SK-N-SH treated with all-trans-retinoic acid at 6 μM for 48 hours (cell line): Measurements from ENCODE around the gene PTPRG.

Experiments
- ATAC-seq: fragments of 200-7000 bp; cut with Tn5 transposase; 3 replicates; pipeline ENCODE4 v1.9.1; 2020; ENCODE audit warnings: mild to moderate bottlenecking, moderate library complexity
- ARNTL ChIP-seq: fragments of 450-650 bp; formaldehyde crosslinking; IDR thresholded peaks from 2 replicates; pipeline ENCODE4 v1.5.0; 2020; ENCODE audit warnings: low read depth, mild to moderate bottlenecking, moderate library complexity, borderline replicate concordance
- BACH2 ChIP-seq: fragments of 250-450 bp; sonication (Bioruptor Pico); IDR thresholded peaks from 2 replicates; pipeline ENCODE4 v1.9.0; 2021; ENCODE audit warnings: mild to moderate bottlenecking, borderline replicate concordance
- CREB5 ChIP-seq: fragments of 250-450 bp; sonication (Bioruptor Pico); IDR thresholded peaks from 2 replicates; pipeline ENCODE4 v1.5.1; 2020; ENCODE audit warnings: low read depth, mild to moderate bottlenecking, moderate library complexity
- CSRNP3 ChIP-seq: fragments of 250-450 bp; sonication (Bioruptor Pico); IDR thresholded peaks from 2 replicates; pipeline ENCODE4 v1.5.1; 2021; ENCODE audit warnings: mild to moderate bottlenecking, moderate library complexity
- ESRRG ChIP-seq: fragments of 250-450 bp; sonication (Bioruptor Pico); IDR thresholded peaks from 2 replicates; pipeline ENCODE4 v1.6.1; 2021; ENCODE audit warnings: mild to moderate bottlenecking
- GLIS3 ChIP-seq: fragments of 250-450 bp; sonication (Bioruptor Pico); IDR thresholded peaks from 2 replicates; pipeline ENCODE4 v1.5.0; 2020; ENCODE audit warnings: mild to moderate bottlenecking, moderate library complexity
- ISL1 ChIP-seq: fragments of 250-450 bp; sonication (Bioruptor Pico); IDR thresholded peaks from 2 replicates; pipeline ENCODE4 v2.1.2; 2022; ENCODE audit warnings: mild to moderate bottlenecking, moderate library complexity
- OSR1 ChIP-seq: fragments of 250-450 bp; sonication (Bioruptor Pico); IDR thresholded peaks from 2 replicates; pipeline ENCODE4 v1.8.0; 2022; ENCODE audit warnings: moderate library complexity, mild to moderate bottlenecking, inconsistent platforms
- PPARA ChIP-seq: fragments of 250-450 bp; sonication (Bioruptor Pico); IDR thresholded peaks from 2 replicates; pipeline ENCODE4 v1.5.0; 2020; ENCODE audit warnings: mild to moderate bottlenecking, borderline replicate concordance
- RARB ChIP-seq: fragments of 250-450 bp; sonication (Bioruptor Pico); IDR thresholded peaks from 2 replicates; pipeline ENCODE4 v1.8.0; 2021; ENCODE audit warnings: mild to moderate bottlenecking, moderate library complexity
- SNAI2 ChIP-seq: fragments of 250-450 bp; sonication (Bioruptor Pico); IDR thresholded peaks from 2 replicates; pipeline ENCODE4 v1.5.0; 2020; ENCODE audit warnings: mild to moderate bottlenecking, moderate library complexity
- TCF4 ChIP-seq: fragments of 250-450 bp; sonication (Bioruptor Pico); IDR thresholded peaks from 2 replicates; pipeline ENCODE4 v1.8.0; 2021; ENCODE audit warnings: mild to moderate bottlenecking, moderate library complexity, borderline replicate concordance
- TOX ChIP-seq: fragments of 250-450 bp; sonication (Bioruptor Pico); IDR thresholded peaks from 2 replicates; pipeline ENCODE4 v1.8.0; 2021; ENCODE audit warnings: mild to moderate bottlenecking, moderate library complexity, borderline replicate concordance
- ZC3H10 ChIP-seq: fragments of 250-450 bp; sonication (Bioruptor Pico); IDR thresholded peaks from 2 replicates; pipeline ENCODE4 v1.5.1; 2021; ENCODE audit warnings: mild to moderate bottlenecking, moderate library complexity
- ZFP3 ChIP-seq: fragments of 250-450 bp; sonication (Bioruptor Pico); IDR thresholded peaks from 2 replicates; pipeline ENCODE4 v1.5.0; 2020; ENCODE audit warnings: mild to moderate bottlenecking, moderate library complexity
- ZNF8 ChIP-seq: fragments of 450-650 bp; formaldehyde crosslinking; IDR thresholded peaks from 2 replicates; pipeline ENCODE4 v1.5.0; 2020; ENCODE audit warnings: mild to moderate bottlenecking, moderate library complexity
- TF ChIP-seq, protein P1 (sequence below): fragments of 250-450 bp; sonication (Bioruptor Pico); IDR thresholded peaks from 2 replicates; pipeline ENCODE4 v1.8.0; 2021; ENCODE audit warnings: low read depth, mild to moderate bottlenecking, moderate library complexity, borderline replicate concordance
- TF ChIP-seq, protein P2 (sequence below): fragments of 250-450 bp; sonication (Bioruptor Pico); IDR thresholded peaks from 2 replicates; pipeline ENCODE4 v1.8.0; 2020; ENCODE audit warnings: mild to moderate bottlenecking, moderate library complexity, borderline replicate concordance
- TF ChIP-seq, protein P3 (sequence below): fragments of 250-450 bp; sonication (Bioruptor Pico); IDR thresholded peaks from 2 replicates; pipeline ENCODE4 v1.5.0; 2020; ENCODE audit warnings: mild to moderate bottlenecking, moderate library complexity

PTPRG gene

DNA sequence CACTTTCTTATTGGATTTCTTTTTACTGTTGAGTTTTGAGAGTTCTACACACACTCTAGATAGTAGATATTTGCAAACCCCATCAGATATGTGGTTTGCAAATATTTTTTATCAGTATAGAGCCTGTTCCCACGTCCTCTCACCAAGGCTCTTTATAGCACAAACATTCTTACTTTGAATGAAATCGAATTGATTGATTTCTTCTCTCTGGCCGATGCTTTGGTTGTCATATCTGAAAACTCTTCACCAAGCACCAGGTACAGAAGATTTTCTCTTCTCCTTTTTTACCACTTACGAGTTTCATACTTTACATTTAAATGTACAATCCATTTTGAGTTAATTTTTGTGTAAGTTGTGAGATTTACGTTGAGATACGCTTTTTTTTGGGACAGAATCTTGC, 163.4 kb downstream of the PTPRG start:
- ATAC-seq, result no peak
- TF ChIP-seq ARNTL (CRISPR knock-in tag), result no peak
- TF ChIP-seq, protein P1, sequence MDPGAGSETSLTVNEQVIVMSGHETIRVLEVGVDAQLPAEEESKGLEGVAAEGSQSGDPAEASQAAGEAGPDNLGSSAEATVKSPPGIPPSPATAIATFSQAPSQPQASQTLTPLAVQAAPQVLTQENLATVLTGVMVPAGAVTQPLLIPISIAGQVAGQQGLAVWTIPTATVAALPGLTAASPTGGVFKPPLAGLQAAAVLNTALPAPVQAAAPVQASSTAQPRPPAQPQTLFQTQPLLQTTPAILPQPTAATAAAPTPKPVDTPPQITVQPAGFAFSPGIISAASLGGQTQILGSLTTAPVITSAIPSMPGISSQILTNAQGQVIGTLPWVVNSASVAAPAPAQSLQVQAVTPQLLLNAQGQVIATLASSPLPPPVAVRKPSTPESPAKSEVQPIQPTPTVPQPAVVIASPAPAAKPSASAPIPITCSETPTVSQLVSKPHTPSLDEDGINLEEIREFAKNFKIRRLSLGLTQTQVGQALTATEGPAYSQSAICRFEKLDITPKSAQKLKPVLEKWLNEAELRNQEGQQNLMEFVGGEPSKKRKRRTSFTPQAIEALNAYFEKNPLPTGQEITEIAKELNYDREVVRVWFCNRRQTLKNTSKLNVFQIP, result no peak
- TF ChIP-seq ZFP3 (CRISPR knock-in tag), result no peak
- no peak for TF ChIP-seq RARB (CRISPR knock-in tag)
- no peak for TF ChIP-seq ZC3H10 (CRISPR knock-in tag)
- TF ChIP-seq TOX (CRISPR knock-in tag), result no peak

- TF ChIP-seq ZNF8 (CRISPR knock-in tag) (no peak), ISL1 (peak; percentile 82)
- peak; percentile 92 for ATAC-seq
Measured at GRCh38 chr3:61725851-61726333, 164.5 kb downstream of the PTPRG start.

GRCh38 chr3:61727435-61727834, 166.1 kb downstream of the PTPRG start:
- TF ChIP-seq, protein P1, result no peak
- TF ChIP-seq ZC3H10 (CRISPR knock-in tag) (no peak), ISL1 (no peak), CREB5 (CRISPR knock-in tag) (no peak), ESRRG (no peak), BACH2 (no peak), SNAI2 (CRISPR knock-in tag) (no peak), GLIS3 (CRISPR knock-in tag) (no peak)
- TF ChIP-seq, protein P2, sequence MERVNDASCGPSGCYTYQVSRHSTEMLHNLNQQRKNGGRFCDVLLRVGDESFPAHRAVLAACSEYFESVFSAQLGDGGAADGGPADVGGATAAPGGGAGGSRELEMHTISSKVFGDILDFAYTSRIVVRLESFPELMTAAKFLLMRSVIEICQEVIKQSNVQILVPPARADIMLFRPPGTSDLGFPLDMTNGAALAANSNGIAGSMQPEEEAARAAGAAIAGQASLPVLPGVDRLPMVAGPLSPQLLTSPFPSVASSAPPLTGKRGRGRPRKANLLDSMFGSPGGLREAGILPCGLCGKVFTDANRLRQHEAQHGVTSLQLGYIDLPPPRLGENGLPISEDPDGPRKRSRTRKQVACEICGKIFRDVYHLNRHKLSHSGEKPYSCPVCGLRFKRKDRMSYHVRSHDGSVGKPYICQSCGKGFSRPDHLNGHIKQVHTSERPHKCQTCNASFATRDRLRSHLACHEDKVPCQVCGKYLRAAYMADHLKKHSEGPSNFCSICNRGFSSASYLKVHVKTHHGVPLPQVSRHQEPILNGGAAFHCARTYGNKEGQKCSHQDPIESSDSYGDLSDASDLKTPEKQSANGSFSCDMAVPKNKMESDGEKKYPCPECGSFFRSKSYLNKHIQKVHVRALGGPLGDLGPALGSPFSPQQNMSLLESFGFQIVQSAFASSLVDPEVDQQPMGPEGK (CRISPR knock-in tag), result no peak
- TF ChIP-seq, protein P3, sequence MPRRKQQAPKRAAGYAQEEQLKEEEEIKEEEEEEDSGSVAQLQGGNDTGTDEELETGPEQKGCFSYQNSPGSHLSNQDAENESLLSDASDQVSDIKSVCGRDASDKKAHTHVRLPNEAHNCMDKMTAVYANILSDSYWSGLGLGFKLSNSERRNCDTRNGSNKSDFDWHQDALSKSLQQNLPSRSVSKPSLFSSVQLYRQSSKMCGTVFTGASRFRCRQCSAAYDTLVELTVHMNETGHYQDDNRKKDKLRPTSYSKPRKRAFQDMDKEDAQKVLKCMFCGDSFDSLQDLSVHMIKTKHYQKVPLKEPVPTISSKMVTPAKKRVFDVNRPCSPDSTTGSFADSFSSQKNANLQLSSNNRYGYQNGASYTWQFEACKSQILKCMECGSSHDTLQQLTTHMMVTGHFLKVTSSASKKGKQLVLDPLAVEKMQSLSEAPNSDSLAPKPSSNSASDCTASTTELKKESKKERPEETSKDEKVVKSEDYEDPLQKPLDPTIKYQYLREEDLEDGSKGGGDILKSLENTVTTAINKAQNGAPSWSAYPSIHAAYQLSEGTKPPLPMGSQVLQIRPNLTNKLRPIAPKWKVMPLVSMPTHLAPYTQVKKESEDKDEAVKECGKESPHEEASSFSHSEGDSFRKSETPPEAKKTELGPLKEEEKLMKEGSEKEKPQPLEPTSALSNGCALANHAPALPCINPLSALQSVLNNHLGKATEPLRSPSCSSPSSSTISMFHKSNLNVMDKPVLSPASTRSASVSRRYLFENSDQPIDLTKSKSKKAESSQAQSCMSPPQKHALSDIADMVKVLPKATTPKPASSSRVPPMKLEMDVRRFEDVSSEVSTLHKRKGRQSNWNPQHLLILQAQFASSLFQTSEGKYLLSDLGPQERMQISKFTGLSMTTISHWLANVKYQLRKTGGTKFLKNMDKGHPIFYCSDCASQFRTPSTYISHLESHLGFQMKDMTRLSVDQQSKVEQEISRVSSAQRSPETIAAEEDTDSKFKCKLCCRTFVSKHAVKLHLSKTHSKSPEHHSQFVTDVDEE (CRISPR knock-in tag), result no peak
- ATAC-seq, result no peak

DNA sequence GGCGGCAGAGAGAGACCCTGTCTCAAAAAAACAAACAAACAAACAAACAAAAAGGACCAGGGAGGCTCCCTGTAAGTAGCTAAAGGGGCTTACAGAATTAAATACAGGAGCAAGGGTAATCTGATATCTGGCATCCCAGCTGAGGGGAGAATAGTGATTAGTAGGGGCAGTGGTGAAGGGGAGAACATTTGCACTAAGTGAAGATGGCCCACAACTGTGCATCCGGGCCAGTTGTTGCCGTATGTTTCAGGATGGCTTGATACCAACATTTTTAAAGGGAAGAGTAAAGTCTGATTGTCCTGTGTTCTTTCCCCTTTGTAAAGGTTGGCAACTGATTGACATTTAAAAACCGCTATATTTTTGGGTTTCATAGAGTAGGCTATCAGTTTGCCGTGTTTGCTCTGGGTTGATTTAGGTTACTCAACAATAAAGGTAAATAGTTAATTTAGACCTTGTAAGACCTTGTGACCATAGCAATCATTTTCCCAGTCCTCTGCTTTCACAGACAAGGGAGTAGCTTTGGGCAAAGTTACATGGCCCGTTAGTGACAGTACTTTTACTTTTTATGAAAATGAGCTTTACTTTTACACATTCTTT, 167.8 kb downstream of the PTPRG start:
- no peak for TF ChIP-seq ZFP3 (CRISPR knock-in tag)
- ATAC-seq, result no peak

DNA sequence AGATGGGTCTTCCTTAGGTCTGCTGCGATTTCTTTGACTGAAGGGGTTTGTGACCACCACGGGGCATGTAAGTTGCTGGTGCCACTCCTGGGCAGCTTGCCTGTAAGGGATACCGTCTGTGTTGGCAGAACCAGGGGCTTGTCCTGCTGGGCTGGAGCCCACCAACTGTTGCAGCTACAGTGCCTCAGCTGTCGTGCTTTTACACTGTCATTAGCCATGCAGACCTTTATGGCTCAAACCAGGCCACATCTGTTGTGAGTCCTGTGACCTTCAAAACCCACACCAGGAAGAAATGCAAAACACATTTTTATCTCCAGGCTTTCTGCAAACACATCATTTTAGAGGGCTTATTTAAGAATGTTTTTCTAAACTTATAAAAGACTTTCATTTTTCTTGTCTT, 168.7 kb downstream of the PTPRG start:
- ATAC-seq, result no peak; the same call in 2 of the 3 replicates
- no peak for TF ChIP-seq TOX (CRISPR knock-in tag)
- no peak for TF ChIP-seq PPARA
- no peak for TF ChIP-seq TCF4 (CRISPR knock-in tag)
- no peak for TF ChIP-seq ISL1
- TF ChIP-seq ZNF8 (CRISPR knock-in tag), result no peak
- TF ChIP-seq, protein P1, result no peak
- TF ChIP-seq CREB5 (CRISPR knock-in tag), result no peak
- TF ChIP-seq OSR1 (CRISPR knock-in tag), result no peak
- TF ChIP-seq GLIS3 (CRISPR knock-in tag), result no peak
- no peak for TF ChIP-seq ESRRG
- TF ChIP-seq ZFP3 (CRISPR knock-in tag), result no peak
- TF ChIP-seq CSRNP3 (CRISPR knock-in tag), result no peak
- TF ChIP-seq ZC3H10 (CRISPR knock-in tag), result no peak
- no peak for TF ChIP-seq ARNTL (CRISPR knock-in tag)
